ENCODE measurements around the gene DCDC1.

Gene DCDC1

DNA sequence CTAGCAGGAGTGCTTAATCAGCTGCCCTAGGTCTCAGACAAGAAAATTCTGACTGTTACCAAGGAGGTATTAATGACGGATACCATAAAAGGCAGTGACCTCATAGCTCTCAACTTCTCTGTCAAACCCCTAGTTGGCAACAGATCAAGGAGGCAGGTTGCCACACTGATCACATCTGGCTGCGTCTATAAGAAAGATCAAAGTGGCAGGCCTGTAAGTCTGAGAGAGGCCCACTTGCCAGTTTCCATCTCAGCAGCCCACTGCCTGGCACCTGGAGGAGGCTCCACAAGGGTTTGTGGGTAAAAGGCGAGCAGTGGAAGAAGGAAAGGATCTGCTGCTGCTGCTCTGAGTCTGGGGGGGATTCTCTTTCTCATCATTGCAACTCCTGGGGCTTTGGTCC, 543.8 kb downstream of the DCDC1 start:
- TF ChIP-seq, protein P1, sequence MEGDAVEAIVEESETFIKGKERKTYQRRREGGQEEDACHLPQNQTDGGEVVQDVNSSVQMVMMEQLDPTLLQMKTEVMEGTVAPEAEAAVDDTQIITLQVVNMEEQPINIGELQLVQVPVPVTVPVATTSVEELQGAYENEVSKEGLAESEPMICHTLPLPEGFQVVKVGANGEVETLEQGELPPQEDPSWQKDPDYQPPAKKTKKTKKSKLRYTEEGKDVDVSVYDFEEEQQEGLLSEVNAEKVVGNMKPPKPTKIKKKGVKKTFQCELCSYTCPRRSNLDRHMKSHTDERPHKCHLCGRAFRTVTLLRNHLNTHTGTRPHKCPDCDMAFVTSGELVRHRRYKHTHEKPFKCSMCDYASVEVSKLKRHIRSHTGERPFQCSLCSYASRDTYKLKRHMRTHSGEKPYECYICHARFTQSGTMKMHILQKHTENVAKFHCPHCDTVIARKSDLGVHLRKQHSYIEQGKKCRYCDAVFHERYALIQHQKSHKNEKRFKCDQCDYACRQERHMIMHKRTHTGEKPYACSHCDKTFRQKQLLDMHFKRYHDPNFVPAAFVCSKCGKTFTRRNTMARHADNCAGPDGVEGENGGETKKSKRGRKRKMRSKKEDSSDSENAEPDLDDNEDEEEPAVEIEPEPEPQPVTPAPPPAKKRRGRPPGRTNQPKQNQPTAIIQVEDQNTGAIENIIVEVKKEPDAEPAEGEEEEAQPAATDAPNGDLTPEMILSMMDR (IDR thresholded peaks at IDR 0.05; ENCODE audit: low read depth, low read length): no peak

DNA sequence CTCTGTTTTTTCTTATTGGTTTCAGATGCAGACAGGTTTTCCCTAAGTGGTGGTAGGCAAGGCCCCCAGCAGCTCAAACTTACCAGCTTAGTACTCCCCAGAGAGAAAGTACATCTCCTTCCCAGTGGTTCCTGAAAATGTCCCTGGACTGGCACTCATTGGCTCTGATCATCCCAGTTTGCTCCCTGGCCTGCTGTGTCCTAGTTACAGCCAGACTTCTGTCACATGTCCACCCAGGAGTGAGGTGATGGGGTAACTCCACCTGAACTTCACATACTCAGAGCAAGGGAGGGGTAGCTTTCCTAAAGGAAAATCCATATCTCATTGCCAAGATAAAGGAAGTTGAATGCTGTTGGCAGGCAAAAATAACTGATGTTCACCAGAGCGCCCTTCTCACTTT, 546.4 kb downstream of the DCDC1 start:
- no peak overlapping the region for H3K4me3 ChIP-seq (replicated peaks in 1 of 2; ENCODE audit: low read depth in 2 of 2, low read length in 2 of 2)
- TF ChIP-seq, protein P1 (IDR thresholded peaks at IDR 0.05; ENCODE audit: low read depth, low read length): no peak
- DNase-seq (ENCODE audit: low read depth in 2 of 2): no peak

More for the DNA sequence above, 543.8 kb downstream of the DCDC1 start:
- no peak for DNase-seq (ENCODE audit: low read depth in 2 of 2)
- no peak overlapping the region for H3K4me3 ChIP-seq (replicated peaks in 1 of 2; ENCODE audit: low read depth in 2 of 2, low read length in 2 of 2)

DNA sequence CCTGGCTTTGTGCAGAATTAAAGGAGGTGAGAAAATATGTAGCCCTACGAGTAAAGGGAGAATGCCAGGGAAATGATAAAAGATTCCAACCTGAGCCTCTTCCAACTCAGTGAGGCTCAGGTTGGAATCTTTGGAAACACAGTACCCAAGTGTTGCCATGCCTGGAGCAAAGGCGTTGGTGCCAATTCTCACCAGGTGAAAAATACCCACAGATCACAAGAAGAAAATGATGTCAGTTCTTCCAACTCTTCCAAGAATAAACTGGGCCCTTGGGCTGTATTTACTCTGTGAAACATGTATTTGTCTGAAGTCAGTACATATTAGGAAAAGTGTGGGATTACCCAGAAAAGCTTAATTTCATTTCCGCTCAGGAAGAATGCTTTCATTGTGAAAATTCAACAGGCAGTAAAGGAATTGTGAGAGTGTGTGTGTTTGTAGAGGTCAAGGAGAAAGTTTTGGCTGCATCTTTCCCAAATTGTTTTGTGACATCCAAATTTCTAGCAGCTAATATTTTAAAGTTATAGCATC, 548.0 kb downstream of the DCDC1 start:
- H3K4me3 ChIP-seq (replicated peaks in 1 of 2; ENCODE audit: low read depth in 2 of 2, low read length in 2 of 2): no peak overlapping the region
- no peak for DNase-seq (ENCODE audit: low read depth in 2 of 2)
- TF ChIP-seq, protein P1 (IDR thresholded peaks at IDR 0.05; ENCODE audit: low read depth, low read length): no peak

DNA sequence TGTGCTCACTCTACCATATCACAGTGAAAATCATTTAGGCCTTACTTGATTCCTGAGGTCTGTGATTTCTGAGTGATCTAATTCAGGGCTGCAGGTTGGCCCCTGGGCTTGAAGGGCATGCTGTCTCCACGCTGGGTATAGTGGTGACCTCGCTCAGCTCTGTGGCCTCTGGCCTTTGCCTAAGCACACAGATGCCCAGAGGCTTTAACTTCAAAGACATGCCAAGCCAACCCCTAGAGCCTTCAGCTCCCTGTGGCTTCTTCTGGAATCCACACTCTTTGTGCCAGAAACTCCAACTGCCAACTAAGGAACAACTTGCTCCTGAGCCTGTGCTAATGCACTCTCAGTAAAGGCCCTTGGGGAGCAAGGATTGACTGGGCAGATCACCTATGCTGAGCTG, 550.8 kb downstream of the DCDC1 start:
- DNase-seq (ENCODE audit: low read depth in 2 of 2): no peak
- TF ChIP-seq, protein P1 (IDR thresholded peaks at IDR 0.05; ENCODE audit: low read depth, low read length): no peak
- H3K4me3 ChIP-seq (replicated peaks in 1 of 2; ENCODE audit: low read depth in 2 of 2, low read length in 2 of 2): no peak overlapping the region

DNA sequence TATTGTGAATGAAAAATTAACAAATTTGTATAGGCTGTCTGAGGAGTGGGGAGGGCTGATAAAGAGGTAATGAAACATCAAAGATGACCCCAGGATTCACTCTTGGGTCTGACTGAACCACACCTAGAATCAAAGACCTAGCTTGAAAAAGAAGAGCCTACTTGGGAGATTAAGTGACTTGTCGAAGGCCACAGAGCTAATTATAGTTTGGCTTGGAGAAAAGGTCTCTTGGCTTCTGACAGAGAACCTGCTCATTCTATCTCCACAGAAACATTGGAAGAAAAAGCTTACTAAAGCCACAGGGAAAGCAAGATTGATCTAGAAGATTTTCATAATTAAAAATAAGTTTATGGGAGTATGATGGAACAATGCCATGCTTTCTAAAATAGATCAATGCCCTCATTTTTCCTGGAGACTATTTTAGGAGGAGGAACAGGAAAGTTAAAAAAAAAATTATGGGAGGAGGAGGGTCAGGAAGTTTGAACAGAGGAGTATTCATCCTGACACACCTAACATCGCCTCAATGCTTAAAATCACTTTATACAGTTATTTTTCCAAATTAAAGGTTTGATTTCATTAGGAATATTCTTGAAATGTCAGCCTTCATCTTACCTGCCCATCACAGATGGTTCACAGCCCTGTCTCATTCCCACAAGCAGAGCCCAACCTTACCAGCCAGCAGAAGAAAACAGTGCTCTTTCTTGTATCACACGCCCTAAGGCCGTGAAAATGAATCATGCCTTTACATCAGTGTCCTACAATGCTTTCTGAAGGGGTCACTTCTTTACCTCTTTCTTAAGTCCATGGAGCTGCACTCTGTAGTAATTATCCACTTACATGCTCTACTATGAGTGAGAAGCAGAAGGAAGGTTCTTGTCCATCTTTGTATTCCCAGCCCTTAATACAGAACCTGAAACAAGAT, 552.3 kb downstream of the DCDC1 start:
- H3K4me3 ChIP-seq (replicated peaks in 1 of 2; ENCODE audit: low read depth in 2 of 2, low read length in 2 of 2): no peak overlapping the region
- DNase-seq (ENCODE audit: low read depth in 2 of 2): no peak
- TF ChIP-seq, protein P1 (IDR thresholded peaks at IDR 0.05; ENCODE audit: low read depth, low read length): no peak

DNA sequence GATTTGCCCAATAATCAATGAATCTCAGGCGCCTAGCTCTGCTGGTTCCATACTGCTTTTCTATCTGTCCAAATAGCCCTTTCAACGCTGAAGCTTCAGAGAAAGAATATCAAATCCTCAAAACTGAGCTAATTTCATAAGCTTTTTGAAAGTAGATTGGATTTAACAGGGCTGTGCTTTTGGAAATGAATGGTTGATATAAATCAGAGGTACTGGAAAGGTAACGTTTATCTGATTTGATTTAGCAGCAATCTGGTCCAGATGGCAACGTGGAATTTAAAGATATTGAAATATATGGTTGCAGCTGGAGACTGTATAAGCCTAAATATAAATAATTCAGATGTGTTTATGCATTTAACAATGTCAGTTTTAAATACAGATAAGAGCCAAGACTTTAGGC, 553.9 kb downstream of the DCDC1 start:
- TF ChIP-seq, protein P1 (IDR thresholded peaks at IDR 0.05; ENCODE audit: low read depth, low read length): no peak
- no peak for DNase-seq (ENCODE audit: low read depth in 2 of 2)
- no peak overlapping the region for H3K4me3 ChIP-seq (replicated peaks in 1 of 2; ENCODE audit: low read depth in 2 of 2, low read length in 2 of 2)

Measured in cardiac fibroblast (primary cell).